ENCODE results near the gene NRP2.
A peak's percentile ranks its signal among the peaks of the same experiment; 100 is the strongest.

NRP2 gene

DNA sequence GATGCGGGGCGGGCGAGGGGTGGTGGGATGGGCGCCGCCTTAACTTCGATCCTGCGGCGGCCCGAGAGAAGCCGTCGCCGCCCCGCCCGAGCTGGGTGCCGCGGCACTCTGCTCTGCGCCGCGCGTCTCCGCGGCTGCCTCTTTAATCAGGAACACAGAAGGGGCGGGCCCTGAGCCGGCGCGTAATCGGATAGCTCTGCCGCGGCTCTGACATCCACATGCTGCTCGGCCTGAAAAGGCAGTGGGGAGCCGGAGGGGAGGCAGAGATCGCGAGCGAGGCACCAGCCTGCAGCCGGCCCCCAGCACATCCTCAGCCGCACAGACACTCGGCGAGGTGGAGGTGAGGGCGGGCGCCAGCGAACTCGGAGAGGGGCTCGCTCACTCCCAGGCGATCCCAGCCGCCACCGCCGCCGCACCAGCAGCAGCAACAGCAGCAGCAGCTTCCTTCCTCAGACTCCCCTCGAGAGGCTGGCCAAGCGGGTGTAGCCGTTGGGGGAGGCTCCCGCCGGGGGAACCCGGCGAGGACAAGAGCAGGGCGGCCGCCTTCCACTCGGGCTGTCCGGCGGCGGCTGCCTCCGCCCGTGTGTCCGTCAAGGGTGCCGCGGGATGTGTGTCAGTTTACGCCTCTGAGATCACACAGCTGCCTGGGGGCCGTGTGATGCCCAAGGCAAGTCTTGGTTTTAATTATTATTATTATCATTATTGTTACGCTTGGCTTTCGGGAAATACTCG is at the start of gene NRP2:
NRP2 (plus strand) TSS at position 263 of the 732 bp plus-strand sequence. CDS start 790 bp downstream, outside the sequence.
- peak; percentile 92 for DNase-seq

DNA sequence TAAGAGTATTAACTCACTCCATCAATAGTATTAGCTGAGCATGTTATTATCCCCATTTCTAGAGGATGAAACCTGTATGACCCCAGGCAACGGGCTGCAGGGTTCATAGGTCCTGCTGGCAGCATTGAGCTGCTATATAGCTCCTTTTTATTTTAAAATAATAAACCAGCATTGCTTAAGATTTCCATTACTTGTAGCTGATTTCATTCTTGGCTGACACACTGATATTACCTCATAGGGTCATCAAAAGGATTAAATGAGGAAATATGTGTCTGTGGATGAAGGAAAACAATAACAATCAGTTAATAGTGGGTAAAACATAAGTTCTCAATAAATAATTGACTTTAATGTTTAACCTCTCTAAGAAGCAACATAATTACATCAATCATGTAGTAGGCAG is 48.3 kb upstream of the NRP2 start:
- no peak for DNase-seq

DNA sequence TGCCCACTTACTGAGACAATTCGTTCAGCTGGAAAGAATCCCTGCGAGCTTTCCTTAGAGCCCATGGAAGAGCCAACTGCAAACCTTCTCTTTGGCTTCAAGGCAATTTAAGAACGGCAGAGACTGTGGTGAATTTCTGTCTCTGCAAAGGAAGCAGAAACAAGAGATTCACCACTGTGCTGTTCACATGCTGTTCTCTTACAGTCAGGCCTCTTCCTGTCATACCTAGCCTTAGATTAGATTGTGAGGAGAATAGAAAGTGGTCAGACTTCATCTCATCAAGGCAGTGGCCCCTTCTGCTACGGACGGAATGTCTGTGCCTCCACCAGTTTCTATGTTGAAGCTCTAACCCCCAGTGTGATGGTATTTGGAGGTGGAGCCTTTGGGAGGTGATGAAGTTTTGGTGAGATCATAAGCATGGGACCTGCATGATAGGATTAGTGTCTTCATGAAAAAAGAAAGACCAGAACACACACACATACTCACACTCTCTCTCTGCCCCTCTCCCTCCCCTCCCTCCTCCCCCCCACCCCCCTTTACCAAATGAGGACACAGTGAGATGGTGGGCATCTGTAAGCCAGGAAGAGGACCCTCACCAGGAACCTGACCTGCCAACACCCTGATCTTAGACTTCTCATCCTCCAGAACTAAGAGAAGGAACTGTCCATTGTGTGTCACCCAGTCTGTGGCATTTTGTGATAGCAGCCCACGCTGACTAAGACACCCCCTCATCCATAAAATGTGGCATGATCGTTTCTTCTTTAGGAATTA is 45.6 kb upstream of the NRP2 start:
- no peak for DNase-seq

GRCh38 chr2:205637320-205637602 is 45.0 kb upstream of the NRP2 start:
- DNase-seq = no peak

- DNase-seq = no peak
These were observed 44.4 kb upstream of the NRP2 start for GRCh38 chr2:205637779-205638503.

DNA sequence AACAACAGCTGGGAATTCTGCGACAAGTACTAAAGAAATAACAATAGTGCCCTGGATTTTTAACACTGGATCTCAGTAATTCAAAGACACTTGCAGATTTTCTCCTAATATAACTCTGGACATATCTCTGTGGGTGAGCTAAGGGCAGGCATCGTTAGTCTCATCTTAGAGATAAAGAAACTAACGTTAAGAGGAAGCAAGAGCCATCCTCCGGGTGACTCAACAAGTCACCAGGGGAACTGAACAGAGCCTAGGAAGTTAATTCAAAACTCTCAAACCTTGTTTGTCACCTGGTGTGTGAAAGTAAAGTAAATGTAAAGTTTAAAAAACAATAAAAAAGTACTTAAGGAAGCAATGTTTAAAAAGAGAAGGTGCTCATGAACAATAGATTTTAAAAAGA is 41.6 kb upstream of the NRP2 start:
- DNase-seq = peak; percentile 53

- no peak for DNase-seq
These were observed 39.5 kb upstream of the NRP2 start for GRCh38 chr2:205642599-205643356.

DNA sequence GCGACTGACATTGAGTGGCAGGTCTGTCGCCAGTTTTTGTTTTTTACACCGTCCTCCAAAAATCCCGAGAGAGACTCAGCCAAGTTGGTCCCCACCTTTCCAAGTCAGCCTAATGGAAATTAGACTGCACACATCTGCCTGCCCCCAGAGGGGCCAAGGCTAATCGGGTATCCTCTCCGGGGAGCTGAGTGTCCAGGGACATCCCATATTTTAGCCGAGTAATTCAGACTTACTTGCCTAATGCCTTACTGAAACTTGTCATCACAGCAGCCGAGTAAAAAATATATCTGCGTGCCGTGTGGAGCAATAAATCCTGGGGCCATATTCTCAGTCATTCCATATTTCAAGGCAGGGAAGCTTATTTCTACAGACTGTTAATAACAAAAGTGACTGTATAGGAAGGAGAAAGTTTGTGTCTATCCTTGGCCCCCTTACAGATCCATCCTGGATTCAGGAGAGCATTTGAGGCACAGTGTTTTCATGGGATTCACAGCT is 38.9 kb upstream of the NRP2 start:
- DNase-seq = no peak

- DNase-seq = no peak
These were observed 38.3 kb upstream of the NRP2 start for GRCh38 chr2:205644018-205644417.

DNA sequence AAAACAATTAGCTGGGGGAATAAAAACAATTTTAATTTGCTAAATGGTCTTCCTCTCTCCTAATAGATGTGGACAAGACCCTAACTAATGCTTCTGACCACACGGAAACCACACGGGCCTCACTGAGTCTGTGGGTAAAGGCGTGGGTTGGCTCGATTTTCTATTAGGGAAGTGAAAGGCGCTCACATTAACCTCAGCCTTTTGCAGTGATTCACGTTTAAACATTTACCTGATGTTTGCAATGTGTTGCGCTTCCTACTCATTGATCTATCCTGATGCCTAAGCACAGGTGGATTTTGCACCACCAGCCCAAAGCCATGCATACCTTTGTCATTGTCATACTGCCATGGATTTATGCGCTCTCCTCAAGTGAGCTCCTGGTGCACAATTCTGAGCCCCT is 35.6 kb upstream of the NRP2 start:
- DNase-seq = no peak

DNA sequence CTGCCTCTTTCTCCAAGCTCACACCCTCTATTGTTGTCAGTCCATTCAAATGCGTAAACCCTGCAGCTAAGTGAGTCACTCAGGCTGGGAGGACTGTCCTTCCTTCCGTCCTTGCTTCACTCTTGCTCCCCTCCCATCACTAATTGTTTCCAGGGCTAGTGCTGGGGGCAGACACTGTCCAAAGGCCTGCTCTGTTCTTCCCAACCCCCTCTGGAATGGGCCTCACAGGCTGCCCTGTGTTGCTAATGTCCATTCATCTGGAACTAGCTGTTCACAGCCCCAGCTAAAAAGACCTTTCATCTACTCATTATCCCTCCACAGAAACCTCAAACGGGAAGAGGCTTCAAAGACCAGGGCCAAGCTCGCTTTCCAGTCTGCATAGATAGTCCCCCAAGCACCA is 31.9 kb upstream of the NRP2 start:
- no peak for DNase-seq

DNA sequence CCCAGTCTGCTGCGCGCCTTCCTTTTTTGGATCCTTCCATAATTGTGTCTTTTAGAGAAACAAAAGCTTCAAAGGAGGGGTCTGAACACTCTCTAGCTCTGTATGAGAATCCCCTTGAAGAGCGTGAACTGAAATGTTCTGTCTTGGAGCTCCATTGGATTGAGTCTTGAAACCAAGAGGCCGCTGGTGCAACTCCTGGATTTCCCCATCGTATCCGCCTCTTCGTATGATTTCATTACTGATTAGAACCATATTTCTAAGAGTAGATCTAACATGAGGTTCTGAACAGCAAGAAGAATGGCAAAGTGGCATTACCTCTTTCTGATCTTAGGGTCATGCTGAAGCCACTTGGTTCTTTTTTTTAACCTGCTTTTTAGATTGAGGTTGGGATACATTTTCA is 31.4 kb upstream of the NRP2 start:
- DNase-seq = no peak

DNA sequence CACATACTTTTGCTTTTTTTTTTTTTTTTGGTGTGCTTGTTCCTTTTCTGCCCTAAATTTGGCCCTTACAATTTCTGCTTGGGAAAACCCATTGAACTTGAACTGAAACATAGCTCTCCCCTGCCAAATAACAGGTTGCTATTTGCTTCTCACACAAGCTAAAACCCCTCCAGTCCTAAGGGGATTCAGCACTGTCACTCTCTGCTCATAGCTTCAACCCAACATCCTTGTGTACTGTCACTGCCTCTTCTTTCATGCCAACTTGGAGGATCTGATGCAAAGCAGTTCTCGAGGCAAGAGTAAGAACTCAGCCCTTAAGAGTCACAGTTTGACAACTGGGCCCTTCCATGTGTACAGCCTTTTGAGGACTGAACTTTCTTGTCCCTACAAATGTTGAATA is 30.6 kb upstream of the NRP2 start:
- no peak for DNase-seq

DNA sequence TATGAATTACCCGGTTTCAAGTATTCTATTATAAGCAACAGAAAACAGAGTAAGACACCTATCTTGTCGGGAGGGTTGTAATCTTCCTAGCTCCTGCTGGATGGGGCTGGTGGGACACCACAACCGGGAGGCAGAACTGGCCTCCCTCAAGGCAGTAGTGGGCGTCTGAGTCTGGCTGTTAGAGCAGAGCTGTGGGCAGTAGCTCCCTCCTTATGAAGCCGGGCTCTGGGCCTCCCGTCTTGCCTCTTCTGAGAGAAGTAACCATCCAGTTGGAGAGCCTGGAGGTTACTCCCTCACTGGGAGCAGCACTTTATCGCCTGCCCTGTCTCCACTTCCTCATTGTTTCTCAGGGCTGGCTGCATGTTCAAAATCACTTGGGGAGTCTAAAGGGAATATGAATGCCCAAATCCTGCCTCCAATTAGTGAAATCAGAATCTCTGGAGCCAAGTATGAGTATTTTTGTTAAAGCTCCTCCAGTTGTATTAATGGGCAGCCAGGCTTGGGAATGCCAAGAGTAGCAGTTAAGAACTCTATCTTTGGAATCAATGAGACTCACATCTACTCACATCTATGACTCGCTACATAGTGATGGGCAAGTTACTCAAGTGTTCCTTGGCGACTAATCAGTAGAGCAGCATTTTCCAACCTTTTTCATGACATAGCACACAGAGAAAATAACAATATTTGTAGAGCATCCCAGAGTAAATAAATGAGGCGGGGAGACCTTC is 27.3 kb upstream of the NRP2 start:
- DNase-seq = no peak

DNA sequence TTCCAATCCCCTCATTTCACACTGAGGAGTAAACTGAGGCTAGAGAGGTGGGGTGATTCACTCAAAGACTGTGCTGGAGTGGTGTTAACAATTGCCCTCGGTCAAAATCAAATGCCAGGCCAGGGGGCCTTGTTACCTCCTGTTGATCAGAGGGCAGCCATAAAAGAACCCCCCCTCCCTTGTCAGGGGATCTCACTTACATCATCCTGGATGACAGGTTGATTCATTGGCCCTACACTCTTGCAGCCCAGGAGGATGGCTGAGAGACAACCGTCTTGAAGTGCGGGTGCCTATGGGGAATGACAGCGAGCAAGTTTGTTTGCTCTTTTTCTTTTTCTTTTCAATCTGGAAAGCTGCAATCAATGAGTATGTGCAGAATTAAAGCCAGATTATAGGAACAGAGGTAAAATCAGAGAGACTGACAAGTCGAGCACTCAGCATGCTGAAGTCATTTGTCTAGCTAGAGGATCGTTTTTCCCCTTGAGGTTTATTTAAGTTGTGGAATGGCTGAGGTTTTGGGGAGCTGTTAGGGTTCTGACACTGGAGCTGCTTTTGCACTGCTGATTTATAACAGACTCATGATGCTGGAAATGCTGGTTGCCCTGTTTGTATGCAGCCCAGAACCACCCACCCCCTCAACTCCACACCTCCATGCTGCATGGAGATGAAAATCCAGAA is 26.4 kb upstream of the NRP2 start:
- DNase-seq = no peak

DNA sequence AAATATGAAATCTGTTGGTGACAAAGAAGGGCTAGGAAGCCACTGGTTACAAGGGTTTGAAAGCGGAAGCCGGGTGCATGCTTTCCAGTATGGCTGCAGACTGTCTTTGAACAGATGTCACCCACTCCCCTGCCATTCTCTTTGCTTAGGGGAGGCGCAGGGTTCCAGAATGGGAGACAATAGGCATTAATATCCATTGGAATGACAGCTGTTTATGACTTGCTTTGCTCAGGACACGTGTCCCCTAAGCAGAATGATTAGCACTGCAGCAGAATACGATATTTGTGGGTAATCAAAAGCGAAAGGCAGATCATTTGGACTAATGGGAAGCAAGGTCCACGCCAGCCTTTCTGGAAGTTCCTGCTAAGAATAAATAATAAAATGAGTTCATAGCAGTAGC is 25.8 kb upstream of the NRP2 start:
- no peak for DNase-seq

GRCh38 chr2:205656941-205657340 is 25.4 kb upstream of the NRP2 start:
- DNase-seq = no peak

- no peak for DNase-seq
These were observed 24.7 kb upstream of the NRP2 start for GRCh38 chr2:205657579-205657978.

DNA sequence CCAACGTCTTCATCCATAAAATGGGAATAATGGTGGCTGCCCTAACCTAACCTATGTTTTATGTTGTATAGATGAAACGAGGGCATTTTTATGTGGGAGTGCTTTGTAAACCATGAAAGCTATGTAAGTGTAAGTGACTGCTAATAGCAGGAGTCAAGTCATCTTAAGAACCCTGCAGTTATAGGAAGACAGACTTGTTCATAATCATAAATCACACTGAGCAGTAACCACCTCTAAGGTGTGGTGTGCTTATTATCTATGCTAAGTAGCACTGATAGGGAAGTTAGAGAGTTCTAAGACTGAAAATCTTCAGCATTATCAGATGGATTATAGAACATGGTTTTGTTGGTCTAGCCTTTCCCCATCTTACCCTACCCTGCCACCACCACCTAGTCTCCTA is 24.2 kb upstream of the NRP2 start:
- DNase-seq = no peak

- no peak for DNase-seq
These were observed 23.7 kb upstream of the NRP2 start for GRCh38 chr2:205658572-205658971.

- DNase-seq = no peak
These were observed 22.4 kb upstream of the NRP2 start for GRCh38 chr2:205659922-205660321.
